Spleen (tissue), 3 donors: Measurements from ENCODE around the gene CCNF.

Experiments
- POLR2A ChIP-seq, 3 donors: fragments of 450-650 bp; IDR thresholded peaks; one replicate each; pipeline ENCODE4 v1.5.1; 2017; ENCODE audit warnings: antibody characterized with exemption in 3 of 3, mild to moderate bottlenecking in 1 of 3
- POLR2AphosphoS5 ChIP-seq, 3 donors: sonication (generic); formaldehyde crosslinking; IDR thresholded peaks; one replicate each; pipeline ENCODE4 v1.5.1; 2017; ENCODE audit warnings: antibody characterized with exemption in 3 of 3

- TF ChIP-seq POLR2A (IDR thresholded peaks at IDR 0.05) = no peak
- TF ChIP-seq POLR2AphosphoS5 (IDR thresholded peaks at IDR 0.05) = peak in 2 of 3 donors; percentile 23 to 58
These were observed 67.9 kb downstream of the CCNF start for GRCh38 chr16:2497116-2497630.
